ENCODE data around the gene GNB1L. TPM values are rescaled to one million over a fixed set of nuclear protein-coding genes. Genes with fewer than 3 reads are reported as not detected.

The GNB1L gene
- total and polyA plus RNA-seq, 9 of the 15 experiments (the other 6 are each of a cell fraction or from before 2014, with no cell fraction given): 0.56 to 50.5 (median 10.2) TPM

GRCh38 chr22:19827341-19828034 is 27.2 kb downstream of the GNB1L start (continued):
- no peak for TF ChIP-seq PBX2 (CRISPR knock-in tag; IDR thresholded peaks at IDR 0.05; ENCODE audit: low read depth)
- TF ChIP-seq PBX2 (tag; conservative IDR thresholded peaks at IDR 0.05; ENCODE audit: low read depth): peak; percentile 45; the same call in 1 of the 2 replicates
- TF ChIP-seq AFF1 (IDR thresholded peaks at IDR 0.05; ENCODE audit: low read depth in 1 of 2, partially characterized antibody in 2 of 2): peak in 1 of 2 experiments; percentile 39
- no peak for TF ChIP-seq CBX2 (IDR thresholded peaks at IDR 0.05; ENCODE audit: insufficient read depth, low read length, poor library complexity, severe bottlenecking)
- peak; percentile 74 for TF ChIP-seq PTRF (tag; IDR thresholded peaks at IDR 0.05)
- peak; percentile 22; the same call in 1 of the 2 replicates for TF ChIP-seq HES1 (IDR thresholded peaks at IDR 0.05; ENCODE audit: low read depth)
- no peak for TF ChIP-seq SETDB1 (IDR thresholded peaks at IDR 0.05; ENCODE audit: low read length)
- peak; percentile 74; the same call in 1 of the 2 replicates for TF ChIP-seq ZNF766 (CRISPR knock-in tag; conservative IDR thresholded peaks at IDR 0.05)
- 0 out of 2 replicates have a peak, but pooled peaks have one; percentile 89 for TF ChIP-seq CREB3 (tag; conservative IDR thresholded peaks at IDR 0.05; ENCODE audit: low read depth)
- TF ChIP-seq MAFF (IDR thresholded peaks at IDR 0.05; ENCODE audit: low read length): peak; percentile 73; the same call in 1 of the 2 replicates
- 0 out of 2 replicates have a peak, but pooled peaks have one; percentile 13 for TF ChIP-seq SOX6 (IDR thresholded peaks at IDR 0.05)
- no peak for TF ChIP-seq GABPB2 (CRISPR knock-in tag; conservative IDR thresholded peaks at IDR 0.05)
- peak; percentile 88 for TF ChIP-seq NFE2 (IDR thresholded peaks at IDR 0.05; ENCODE audit: low read depth)
- peak; percentile 92 to 93 for TF ChIP-seq FOXK2 (conservative IDR thresholded peaks at IDR 0.05 in 1 of 2, IDR thresholded peaks at IDR 0.05 in 1 of 2; ENCODE audit: low read depth in 2 of 2)
- TF ChIP-seq ZNF79 (CRISPR knock-in tag; IDR thresholded peaks at IDR 0.05; ENCODE audit: low read depth): 0 out of 2 replicates have a peak, but pooled peaks have one; percentile 59
- TF ChIP-seq KDM1A (IDR thresholded peaks at IDR 0.05): no peak
- peak; percentile 80; the same call in 1 of the 2 replicates for TF ChIP-seq IRF9 (tag; IDR thresholded peaks at IDR 0.05)
